ENCODE results near the gene GALNT9.

Gene GALNT9

DNA sequence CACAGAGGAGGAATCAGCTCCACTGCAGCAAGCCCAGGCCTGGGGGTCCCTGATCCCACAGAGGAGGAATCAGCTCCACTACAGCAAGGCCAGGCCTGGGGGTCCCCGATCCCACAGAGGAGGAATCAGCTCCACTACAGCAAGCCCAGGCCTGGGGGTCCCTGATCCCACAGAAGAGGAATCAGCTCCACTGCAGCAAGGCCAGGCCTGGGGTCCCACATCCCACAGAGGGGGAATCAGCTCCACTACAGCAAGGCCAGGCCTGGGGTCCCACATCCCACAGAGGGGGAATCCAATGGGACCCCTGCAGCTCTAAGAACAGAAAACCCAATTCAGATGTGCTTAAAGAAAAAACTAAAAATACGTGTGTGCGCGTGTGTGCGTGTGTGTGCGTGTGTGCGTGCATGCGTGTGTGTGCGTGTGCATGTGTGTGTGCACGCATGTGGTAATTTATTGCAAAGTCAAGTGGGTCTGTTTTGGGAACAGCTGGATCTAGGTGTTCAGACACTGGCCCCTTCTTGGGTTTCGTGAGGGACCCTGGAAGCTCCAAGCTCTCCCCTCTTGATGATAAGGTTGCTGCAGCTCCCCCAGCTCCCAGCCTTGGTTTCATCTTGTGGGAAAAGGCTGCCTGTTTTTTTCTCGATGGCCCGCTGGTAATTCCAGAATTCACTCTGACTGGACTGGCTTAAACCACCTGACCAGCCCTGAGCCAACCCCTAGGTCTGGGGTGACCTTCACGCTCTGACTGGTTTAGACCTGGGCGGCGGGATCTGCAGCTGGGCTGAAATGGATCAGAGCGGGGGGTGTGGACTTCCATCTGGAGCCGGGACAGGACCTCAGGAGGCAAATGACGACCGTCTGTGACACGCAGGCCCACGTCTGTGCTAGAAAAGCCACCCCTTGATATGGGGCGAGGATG is 47.1 kb downstream of the GALNT9 start:
- no peak for DNase-seq (ENCODE audit: low read depth in 2 of 2, low spot score in 1 of 2)

GRCh38 chr12:132281038-132281437 is 48.4 kb downstream of the GALNT9 start:
- DNase-seq (ENCODE audit: low read depth in 2 of 2, low spot score in 1 of 2): no peak

DNA sequence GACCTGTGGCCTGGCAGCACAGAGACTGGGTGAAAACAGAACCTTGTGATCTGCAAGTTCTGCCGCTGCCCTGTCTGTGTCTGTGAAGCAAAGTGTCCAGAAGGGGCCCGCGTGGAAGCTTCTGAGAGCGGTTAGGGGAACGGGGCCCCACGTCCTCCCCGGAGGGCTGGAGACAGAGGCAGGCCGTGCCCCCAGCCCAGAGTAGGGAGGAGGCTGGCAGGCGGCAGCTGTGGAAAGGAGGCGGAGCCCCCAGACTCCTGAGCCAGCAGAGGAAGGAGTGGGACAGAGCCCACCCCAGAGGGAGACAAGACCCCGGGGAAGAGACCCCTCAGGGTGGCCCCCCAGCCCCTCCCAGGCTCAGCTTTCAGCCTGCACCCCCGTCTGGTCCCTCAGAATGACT is 49.0 kb downstream of the GALNT9 start:
- DNase-seq (ENCODE audit: low read depth in 2 of 2, low spot score in 1 of 2): no peak

- DNase-seq (ENCODE audit: low read depth in 2 of 2, low spot score in 1 of 2): no peak
Measured at GRCh38 chr12:132279930-132280329, 49.5 kb downstream of the GALNT9 start.

GRCh38 chr12:132279184-132279889 is 50.1 kb downstream of the GALNT9 start:
- no peak for DNase-seq (ENCODE audit: low read depth in 2 of 2, low spot score in 1 of 2)

DNA sequence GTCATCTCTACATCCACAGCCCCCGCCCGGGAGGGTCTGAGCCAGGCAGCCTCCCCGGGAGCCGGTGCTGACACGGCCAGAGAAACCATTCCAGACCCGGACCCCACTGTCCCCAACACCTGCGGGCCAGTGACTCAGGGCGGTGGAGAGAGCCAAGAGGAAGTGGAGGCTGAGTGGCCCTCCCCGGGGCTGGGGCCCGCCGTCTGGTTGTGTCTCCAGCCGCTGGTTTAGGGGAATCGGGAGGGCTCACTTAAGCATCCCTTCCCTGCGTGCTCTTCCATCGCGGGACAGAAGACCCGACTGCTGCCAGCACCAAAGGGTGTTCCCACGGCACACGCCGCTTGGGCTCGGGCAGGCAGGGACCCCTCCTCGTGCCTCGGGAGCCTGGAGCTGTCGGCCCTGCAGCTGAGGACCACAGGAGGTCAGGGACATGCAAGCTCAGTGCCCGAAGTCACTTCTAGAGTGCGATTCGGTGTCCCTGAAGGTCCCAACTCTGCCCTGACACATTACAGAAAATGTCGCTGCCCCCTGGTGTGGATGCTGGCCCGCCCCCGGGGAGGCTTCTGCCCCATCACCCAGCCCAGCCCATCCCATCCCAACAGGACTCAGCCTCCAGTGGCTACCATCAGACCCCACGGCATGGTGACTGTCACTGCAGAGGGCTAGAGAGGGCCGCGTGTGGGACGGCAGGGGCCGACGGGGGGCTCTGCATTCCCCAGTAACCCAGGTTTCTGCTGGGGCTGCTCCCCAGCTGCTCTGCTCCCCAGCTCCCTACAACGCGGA is 50.8 kb downstream of the GALNT9 start:
- no peak for DNase-seq (ENCODE audit: low read depth in 2 of 2, low spot score in 1 of 2)

DNA sequence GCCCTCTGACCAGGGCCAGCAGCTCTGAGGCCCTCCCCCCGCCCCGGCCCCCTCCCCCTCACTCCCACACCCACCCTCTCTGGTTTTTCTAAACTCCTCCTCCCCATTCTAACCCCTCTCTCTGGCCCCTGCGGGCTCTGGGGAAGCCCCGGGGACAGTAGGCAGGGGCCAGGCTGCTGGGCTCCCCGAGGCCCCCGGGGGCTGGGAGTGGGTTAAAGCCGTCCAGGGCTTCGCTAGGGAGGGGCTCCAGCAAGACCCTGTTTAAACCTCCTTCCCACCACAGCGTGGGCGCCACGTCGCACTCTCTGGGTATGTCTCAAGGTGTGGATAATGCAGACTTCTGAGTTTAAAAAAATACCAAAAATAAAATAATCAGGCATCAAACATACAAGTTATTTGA is 51.4 kb downstream of the GALNT9 start:
- DNase-seq (ENCODE audit: low read depth in 2 of 2, low spot score in 1 of 2): no peak

DNA sequence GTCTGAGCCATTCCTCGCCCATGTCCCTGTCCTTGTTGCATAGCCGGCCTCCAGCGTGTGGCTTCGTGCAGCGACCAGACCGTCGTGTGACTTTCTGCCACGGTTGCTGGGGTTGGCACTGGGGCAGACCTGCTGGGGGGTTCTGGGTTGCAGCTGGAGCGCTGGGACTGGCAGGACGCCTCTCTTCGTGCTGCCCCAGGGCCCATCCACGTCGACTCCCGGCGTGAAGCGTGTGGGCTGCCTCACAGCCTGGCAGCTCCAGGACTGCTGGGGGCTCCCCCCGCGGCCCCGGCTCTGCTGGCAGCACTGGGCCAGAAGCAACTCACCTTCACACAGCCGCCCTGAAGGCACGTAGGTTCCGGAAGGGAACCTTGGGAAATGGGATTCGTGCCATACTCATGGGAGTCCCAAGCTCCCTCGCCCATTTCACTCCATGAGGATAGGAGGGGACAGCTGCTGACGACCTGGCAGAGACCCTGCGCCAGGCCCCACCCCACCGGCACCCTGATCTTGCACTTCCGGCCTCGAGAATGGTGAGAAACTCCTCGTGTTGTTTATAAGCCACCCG is 51.9 kb downstream of the GALNT9 start:
- DNase-seq (ENCODE audit: low read depth in 2 of 2, low spot score in 1 of 2): no peak

DNA sequence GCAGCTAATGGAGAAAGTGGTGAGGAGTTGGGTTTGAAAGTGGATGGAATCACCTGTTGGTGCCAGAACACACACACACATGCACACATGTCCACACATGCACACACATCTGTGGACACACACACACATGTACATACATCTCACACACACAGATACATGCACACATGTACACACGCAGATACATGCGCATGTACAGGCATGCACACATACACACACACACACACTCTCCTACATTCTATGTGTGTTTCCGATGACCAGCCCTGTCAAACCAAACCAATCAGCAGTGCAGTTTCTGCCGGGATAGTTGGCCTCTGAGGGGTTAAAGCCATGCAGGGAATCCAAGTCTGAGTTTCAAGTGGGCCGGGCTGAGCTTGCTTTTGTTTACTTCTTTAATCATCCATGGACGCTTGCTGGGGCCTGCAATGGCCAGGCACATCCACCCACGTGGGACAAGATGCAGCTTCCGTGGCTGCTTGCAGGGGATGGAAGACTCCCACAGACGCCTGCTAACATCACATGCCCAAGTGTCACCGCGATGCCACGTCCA is 52.5 kb downstream of the GALNT9 start:
- DNase-seq (ENCODE audit: low read depth in 2 of 2, low spot score in 1 of 2): no peak

GRCh38 chr12:132276066-132276826 is 53.1 kb downstream of the GALNT9 start:
- no peak for DNase-seq (ENCODE audit: low read depth in 2 of 2, low spot score in 1 of 2)

DNA sequence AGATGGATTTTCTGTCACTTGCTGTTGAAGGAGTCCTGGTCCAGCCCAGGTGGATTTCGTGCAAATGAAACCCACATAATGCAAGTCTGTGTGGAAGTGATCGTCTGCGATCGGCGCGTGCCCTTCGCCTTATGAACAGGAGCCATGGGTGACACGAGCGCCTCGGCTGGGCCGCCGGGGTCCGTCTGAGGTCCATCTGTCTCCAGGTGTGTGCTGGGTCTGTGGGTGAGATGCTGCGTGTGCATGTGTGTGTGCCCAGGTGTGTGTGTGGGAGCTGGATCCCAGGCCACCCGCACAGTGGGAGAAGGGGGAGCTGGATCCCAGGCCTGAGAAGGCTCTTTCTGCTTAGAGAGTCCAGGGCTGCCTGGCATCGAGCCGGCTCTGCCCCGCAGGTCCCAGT is 53.8 kb downstream of the GALNT9 start:
- no peak for DNase-seq (ENCODE audit: low read depth in 2 of 2, low spot score in 1 of 2)

GRCh38 chr12:132275110-132275531 is 54.3 kb downstream of the GALNT9 start:
- DNase-seq (ENCODE audit: low read depth in 2 of 2, low spot score in 1 of 2): no peak

- no peak for DNase-seq (ENCODE audit: low read depth in 2 of 2, low spot score in 1 of 2)
Measured at GRCh38 chr12:132273992-132274334, 55.4 kb downstream of the GALNT9 start.

DNA sequence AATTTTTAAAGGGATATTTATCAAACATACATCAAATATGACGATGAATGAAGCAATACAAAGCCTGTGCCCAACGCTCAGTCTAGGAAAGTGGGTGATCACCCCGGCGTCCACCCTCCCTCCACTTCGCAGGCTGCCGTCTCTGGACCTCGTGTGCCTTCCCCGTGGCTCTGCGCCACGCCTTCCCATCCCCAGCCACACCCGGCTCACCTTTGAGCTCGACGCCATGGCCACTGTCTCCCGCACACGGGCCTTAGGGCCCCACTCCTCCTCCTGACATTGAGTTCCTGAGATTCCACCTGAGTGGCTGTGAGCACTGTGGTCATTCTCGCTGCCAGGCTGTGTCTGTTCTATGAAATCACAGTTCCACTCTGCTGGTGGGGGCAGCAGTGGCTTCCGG is 56.7 kb downstream of the GALNT9 start:
- DNase-seq (ENCODE audit: low read depth in 2 of 2, low spot score in 1 of 2): no peak

DNA sequence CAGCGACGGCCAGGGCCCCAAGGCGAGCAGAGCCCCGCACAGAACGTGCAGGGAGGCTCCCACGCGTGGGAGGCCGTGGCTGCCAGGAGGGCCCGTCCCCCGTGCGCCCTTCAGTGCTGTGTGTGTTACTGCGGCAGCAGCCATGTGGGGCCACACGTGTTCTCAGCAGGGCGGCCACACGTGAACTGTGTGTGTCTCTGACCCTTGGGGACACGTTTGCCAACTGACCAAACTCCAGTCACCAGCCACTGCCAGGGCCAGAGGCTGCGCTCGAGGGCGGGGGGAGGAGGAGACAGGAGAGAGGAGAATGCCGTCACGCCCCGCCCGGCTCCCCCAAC is 57.7 kb downstream of the GALNT9 start:
- no peak for DNase-seq (ENCODE audit: low read depth in 2 of 2, low spot score in 1 of 2)

DNA sequence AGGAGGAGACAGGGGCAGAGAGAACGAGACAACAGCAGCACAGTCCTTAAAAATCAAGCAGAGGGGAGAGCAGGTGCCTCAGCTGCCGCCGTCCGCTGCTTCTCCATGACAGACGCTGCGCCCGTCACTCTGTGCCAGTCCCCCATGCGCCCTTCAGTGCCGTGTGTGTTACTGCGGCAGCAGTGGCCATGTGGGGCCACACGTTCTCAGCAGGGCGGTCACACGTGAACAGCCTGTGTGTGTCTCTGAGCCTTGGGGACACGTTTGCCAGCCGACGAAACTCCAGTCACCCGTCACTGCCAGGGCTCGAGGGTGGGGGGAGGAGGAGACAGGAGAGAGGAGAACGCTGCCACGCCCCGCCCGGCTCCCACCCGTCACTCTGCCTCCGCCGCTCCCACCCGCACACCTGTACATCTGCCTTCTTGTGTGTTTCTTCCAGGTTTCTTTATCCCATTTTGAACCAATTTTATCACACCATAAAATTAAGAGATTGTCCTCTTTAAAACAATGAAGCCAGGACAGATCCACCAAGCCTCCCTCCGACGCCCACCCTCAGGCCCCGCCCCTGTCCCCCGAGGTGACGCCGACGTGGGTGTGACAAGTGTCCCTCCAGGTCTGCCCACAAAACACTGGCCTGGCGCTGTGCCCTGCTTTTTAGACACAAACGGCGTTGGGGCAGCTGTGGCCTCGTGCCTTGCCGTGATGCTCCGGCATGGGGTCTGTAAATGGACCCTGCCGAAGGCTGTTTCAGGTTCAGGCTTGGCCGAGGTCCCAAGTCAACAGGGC is 58.2 kb downstream of the GALNT9 start:
- no peak for DNase-seq (ENCODE audit: low read depth in 2 of 2, low spot score in 1 of 2)

DNA sequence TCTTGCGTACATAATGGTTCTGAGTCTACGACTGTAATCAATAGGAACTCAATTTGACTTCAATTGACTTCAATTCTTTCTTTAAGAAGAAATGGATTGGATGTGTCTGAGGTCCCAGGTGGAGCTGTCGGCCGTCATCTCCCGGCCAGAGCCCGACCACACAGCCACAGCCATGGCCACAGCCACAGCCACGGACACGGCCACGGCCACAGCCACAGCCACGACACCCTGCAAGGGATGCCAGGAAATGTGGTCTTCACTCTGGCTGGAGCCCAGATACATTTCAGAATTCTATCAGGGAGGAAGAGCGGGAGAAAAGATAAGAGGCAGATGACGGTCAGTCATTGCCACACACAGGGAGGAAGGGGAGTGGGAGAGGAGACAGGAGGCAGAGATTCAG is 58.9 kb downstream of the GALNT9 start:
- DNase-seq (ENCODE audit: low read depth in 2 of 2, low spot score in 1 of 2): no peak

DNA sequence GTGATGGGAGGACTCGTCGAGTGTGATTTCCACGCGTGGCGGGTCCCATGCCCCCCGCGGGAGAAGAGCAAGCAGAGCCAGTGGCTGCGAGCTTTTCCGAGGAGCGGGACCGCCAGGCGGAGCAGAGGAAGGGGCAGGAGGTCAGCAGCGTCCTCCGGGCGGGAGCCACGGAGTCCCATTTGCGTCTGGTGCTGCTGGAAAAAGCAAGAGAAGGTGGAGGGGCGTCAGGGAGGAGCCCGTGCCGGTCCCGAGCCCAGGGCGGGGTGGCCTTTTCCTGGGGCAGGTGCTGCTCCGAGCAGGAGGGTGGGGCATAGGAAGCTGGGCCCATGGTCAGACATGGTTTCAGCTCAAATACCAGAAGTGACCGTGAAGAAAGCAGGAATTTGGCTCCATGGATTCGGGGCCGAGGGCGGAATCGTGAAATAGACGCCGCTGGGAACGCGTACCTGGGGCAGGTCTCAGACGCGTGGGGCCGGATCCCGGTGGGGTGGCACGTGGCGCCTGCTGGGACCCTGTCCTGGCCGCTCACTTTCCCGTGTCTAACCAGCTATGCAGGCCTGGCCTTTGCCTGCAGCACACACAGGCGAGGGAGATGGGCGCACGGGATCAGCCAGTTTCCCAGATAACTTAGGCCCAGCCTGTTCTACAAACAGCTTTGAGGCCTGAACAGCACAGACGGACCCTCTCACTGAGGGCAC is 60.0 kb downstream of the GALNT9 start:
- DNase-seq (ENCODE audit: low read depth in 2 of 2, low spot score in 1 of 2): no peak

GRCh38 chr12:132268674-132269073 is 60.7 kb downstream of the GALNT9 start:
- no peak for DNase-seq (ENCODE audit: low read depth in 2 of 2, low spot score in 1 of 2)
